BJ (cell line): ENCODE data around the gene PI4K2A. TPM values are rescaled to one million over a fixed set of nuclear protein-coding genes. Genes with fewer than 3 reads are reported as not detected.
"Not testable (repeated sequence)": the region's sequence is repeated elsewhere in the genome, so short reads cannot be mapped to it uniquely, and the experiment has no call there.

ENCODE experiments used
- CTCF ChIA-PET: fragments of 350-600 bp; formaldehyde crosslinking; extraction: SDS; loops from one replicate; lab custom pipeline; 2021; ENCODE audit warnings: antibody characterized with exemption, inconsistent platforms; lab: Yijun Ruan, JAX
- POLR2A ChIA-PET: fragments of 300-600 bp; sonication (Branson Sonifier 250); formaldehyde crosslinking; extraction: SDS; loops from one replicate; lab custom pipeline; 2021; ENCODE audit warnings: antibody characterized with exemption; lab: Charles Lee
- DNase-seq: peaks from one replicate; pipeline ENCODE4 v3.0.0-alpha.2; 2011; ENCODE audit warnings: low read depth
- H3K27me3 ChIP-seq: 2 replicates; pipeline ENCODE4 v1.6.0; 2011; ENCODE audit warnings: low read length; ENCODE audit not compliant: control insufficient read depth, insufficient read depth
- H3K36me3 ChIP-seq: 2 replicates; pipeline ENCODE4 v1.5.1; 2011; ENCODE audit warnings: low read length; ENCODE audit not compliant: control insufficient read depth, insufficient read depth
- H3K4me3 ChIP-seq: 2 replicates; pipeline ENCODE4 v1.5.1; 2011; ENCODE audit warnings: low read depth, mild to moderate bottlenecking, control low read depth, low read length
- polyA plus RNA-seq: library from polyadenylated mRNA; depleted of rRNA; stranded (reverse); fragments of >200 nt; gene quantifications from 2 replicates; pipeline ENCODE4 v1.2.3, GENCODE V29; 2011
- TF ChIP-seq, protein P1 (sequence below): IDR thresholded peaks from 2 replicates; pipeline ENCODE4 v1.5.1; 2011; ENCODE audit warnings: low read depth, mild to moderate bottlenecking, control low read depth, inconsistent platforms, low read length, moderate library complexity; ENCODE audit not compliant: insufficient read depth

The PI4K2A gene
- polyA plus RNA-seq, 1 experiment, result 34.6 TPM

DNA sequence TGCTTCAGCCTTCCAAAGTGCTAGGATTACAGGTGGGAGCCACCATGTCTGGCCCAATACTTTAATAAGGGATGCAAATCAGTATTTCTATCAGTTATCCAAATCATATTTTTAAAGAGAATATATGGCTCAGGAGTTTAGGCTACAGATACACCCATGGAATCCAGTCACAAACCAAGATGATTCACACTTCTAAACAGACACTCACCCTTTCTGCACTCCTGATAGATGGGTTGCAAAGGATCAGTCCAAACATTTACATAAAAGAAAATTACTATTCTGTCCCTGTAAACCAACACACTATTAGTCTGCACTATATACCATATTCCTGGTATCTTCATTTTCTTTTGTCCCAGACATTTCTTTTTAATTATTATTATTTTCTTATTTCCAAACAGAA lies 9.4 kb upstream of the PI4K2A start:
- H3K27me3 ChIP-seq, result no peaks in the 10 kb centered on the region
- CTCF ChIA-PET, result no interaction called here
- TF ChIP-seq, protein P1, sequence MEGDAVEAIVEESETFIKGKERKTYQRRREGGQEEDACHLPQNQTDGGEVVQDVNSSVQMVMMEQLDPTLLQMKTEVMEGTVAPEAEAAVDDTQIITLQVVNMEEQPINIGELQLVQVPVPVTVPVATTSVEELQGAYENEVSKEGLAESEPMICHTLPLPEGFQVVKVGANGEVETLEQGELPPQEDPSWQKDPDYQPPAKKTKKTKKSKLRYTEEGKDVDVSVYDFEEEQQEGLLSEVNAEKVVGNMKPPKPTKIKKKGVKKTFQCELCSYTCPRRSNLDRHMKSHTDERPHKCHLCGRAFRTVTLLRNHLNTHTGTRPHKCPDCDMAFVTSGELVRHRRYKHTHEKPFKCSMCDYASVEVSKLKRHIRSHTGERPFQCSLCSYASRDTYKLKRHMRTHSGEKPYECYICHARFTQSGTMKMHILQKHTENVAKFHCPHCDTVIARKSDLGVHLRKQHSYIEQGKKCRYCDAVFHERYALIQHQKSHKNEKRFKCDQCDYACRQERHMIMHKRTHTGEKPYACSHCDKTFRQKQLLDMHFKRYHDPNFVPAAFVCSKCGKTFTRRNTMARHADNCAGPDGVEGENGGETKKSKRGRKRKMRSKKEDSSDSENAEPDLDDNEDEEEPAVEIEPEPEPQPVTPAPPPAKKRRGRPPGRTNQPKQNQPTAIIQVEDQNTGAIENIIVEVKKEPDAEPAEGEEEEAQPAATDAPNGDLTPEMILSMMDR, result no peak
- no peak for DNase-seq
- 0 out of 2 replicates have a peak, but pooled peaks cover 1% of the 10 kb centered on the region for H3K36me3 ChIP-seq
- no peak overlapping the region for H3K4me3 ChIP-seq
- POLR2A ChIA-PET, result no interaction called here

DNA sequence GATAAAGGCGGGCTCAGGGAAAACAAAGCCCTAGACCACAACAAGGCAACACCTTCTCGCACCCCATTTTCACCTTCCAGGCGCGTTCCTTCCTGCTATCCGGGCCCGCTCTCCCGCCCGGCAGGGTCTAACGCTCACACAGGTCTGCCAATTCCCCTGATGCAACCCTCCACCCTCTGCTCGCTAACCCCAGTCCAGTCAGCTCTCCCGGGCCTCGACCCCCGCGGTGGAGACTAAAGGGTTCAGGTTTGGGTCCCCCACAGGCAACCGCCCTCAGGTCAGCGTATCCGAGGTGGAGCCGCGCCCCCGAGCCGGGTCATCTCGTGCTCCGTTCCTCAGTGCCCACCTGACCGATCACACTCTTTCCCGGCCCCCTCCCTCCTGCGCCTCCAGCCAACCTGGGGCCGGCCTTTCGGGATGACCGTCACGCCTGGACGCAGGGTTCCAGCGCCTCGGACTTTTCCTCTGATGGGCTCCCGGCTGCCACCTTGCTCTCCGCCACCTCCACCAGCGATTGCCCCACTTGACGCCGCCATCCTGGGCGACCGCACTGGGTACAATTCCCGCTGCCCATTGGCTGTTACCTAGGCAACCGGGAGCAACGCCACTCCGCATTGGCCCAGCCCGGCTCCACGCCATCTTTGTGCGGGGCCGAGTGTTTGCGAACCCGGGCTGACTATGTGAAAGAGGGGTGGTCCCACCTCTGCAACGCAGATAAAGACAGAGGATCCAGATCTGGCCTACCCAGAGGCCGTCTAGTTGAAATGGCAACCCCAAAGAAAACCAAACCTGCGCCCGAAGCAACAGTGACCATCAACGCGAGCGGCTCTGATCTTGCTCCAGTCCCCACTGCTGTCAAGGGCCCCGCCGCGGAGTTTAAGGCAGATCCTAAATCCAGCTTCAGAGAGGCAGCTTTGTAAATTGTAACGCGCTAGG lies 7.3 kb upstream of the PI4K2A start, which contains the start of gene MORN4:
Gene MORN4 (minus strand): TSS at position 552 of the 936 bp plus-strand sequence. CDS start 13,847 bp downstream, outside the sequence.
- CTCF ChIA-PET, result no interaction called here
- POLR2A ChIA-PET, result no interaction called here
- TF ChIP-seq, protein P1, result no peak
- DNase-seq, result peak; percentile 39
- 0 out of 2 replicates have a peak, but pooled peaks cover 1% of the 10 kb centered on the region for H3K36me3 ChIP-seq
- peak within 1 kb of the TSS; percentile 91 for H3K4me3 ChIP-seq
- H3K27me3 ChIP-seq, result no peaks in the 10 kb centered on the region

DNA sequence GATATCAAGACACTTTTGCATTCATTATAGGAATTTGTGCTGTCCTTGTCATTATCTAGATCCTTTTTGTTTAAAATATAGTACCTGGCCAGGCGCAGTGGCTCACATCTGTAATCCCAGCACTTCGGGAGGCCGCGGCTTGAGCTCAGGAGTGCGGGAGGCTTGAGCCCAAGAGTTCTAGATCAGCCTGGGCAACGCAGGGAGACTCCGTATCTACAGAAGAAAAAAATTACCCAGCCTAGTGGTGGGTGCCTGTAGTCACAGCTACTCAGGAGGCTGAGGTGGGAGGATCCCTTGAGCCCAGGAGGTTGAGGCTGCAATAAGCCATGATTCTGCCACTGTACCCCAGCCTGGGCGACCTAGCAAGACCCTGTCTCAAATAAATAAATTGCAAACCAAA lies 6.5 kb upstream of the PI4K2A start:
- DNase-seq, result no peak
- ChIA-PET CTCF (no interaction called here), POLR2A (no interaction called here)
- no peaks in the 10 kb centered on the region for H3K27me3 ChIP-seq
- H3K4me3 ChIP-seq, result peak overlapping the region; percentile 91
- TF ChIP-seq, protein P1, result no peak
- H3K36me3 ChIP-seq, result 0 out of 2 replicates have a peak, but pooled peaks cover 1% of the 10 kb centered on the region

DNA sequence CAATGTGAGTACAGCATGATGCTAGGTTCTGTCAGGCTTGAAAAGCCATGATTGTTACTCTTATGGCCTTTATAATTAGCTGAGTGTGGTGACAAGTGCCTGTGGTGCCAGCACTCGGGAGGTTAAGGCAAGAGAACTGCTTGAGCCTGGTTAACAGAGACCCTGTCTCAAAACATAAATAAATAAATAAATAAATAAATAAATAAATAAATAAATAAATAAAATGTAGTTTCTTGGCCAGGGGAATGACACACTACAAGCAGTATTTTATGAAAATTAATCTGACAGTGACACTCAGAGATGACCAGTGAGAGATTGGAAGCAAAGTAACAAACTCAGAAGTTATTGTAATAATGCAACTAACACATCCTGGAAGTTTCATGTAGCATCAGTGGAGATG lies 4.9 kb upstream of the PI4K2A start:
- ChIA-PET POLR2A (no interaction called here), CTCF (interaction anchor here (0.6 kb wide), 1 partner anchor 61 kb away, joined by 3 read pairs; no protein-coding TSS in a partner anchor)
- H3K4me3 ChIP-seq, result no peak overlapping the region
- H3K27me3 ChIP-seq, result no peaks in the 10 kb centered on the region
- TF ChIP-seq, protein P1, result no peak
- DNase-seq, result no peak
- no peaks in the 10 kb centered on the region for H3K36me3 ChIP-seq

DNA sequence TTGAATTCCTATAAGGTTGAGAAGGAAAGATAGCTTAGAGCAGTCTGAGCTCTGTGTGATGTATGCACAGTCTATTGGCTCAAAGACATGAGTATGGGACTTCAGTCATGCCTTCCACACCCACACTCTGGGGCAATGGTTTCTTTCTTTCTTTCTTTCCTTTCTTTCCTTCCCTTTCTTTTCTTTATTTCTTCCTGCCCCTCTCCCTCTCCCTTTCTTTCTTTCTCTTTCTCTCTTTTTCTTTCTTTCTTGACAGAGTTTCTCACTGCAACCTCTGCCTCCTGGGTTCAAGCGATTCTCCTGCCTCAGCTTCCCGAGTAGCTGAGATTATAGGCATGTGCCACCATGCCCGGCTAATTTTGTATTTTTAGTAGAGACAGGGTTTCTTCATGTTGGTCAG lies 1.4 kb upstream of the PI4K2A start:
- H3K36me3 ChIP-seq, DNase-seq, H3K27me3 ChIP-seq, POLR2A ChIA-PET, H3K4me3 ChIP-seq: not testable (repeated sequence)
- CTCF ChIA-PET, result interaction anchor here (0.6 to 1.0 kb wide), 6 partner anchors 15 to 86 kb away, joined by 3 to 5 read pairs (median 4); partner anchors contain the start of genes ANKRD2 and MARVELD1
